OCI-LY3 (cell line): Measurements from ENCODE around the gene NCEH1.

Source experiments
- EZH2phosphoT487 ChIP-seq: fragments of 200-600 bp; shearing (Covaris generic); IDR thresholded peaks from 2 replicates; pipeline ENCODE4 v1.6.1; 2018; ENCODE audit warnings: antibody characterized with exemption, mixed run types, low read depth
- TF ChIP-seq, protein P1 (sequence below): fragments of 200-600, 300-600 bp; sonication (generic); IDR thresholded peaks from 2 replicates; pipeline ENCODE4 v1.5.1; 2014; ENCODE audit warnings: antibody characterized with exemption, low read length, low read depth

DNA sequence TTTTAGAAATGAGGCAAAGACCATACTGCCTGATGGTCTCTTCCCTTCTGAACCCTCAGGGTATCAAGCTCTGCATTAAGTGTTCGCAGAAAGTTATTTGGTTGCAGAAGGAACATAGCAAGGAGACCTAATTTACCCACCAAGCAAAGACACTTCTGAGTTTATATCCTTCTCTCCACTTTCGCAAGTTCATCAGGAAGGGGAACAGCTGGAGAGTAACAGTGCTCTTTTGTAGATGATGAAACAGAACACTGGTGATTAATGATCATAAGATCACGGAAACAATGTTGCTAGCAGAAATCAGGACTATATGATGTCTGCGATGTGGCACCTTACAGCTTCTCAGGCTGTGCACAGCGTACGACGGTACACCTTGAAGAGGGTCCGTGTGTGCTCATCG is 62.1 kb downstream of the NCEH1 start:
- TF ChIP-seq, protein P1, sequence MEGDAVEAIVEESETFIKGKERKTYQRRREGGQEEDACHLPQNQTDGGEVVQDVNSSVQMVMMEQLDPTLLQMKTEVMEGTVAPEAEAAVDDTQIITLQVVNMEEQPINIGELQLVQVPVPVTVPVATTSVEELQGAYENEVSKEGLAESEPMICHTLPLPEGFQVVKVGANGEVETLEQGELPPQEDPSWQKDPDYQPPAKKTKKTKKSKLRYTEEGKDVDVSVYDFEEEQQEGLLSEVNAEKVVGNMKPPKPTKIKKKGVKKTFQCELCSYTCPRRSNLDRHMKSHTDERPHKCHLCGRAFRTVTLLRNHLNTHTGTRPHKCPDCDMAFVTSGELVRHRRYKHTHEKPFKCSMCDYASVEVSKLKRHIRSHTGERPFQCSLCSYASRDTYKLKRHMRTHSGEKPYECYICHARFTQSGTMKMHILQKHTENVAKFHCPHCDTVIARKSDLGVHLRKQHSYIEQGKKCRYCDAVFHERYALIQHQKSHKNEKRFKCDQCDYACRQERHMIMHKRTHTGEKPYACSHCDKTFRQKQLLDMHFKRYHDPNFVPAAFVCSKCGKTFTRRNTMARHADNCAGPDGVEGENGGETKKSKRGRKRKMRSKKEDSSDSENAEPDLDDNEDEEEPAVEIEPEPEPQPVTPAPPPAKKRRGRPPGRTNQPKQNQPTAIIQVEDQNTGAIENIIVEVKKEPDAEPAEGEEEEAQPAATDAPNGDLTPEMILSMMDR, result no peak
- TF ChIP-seq EZH2phosphoT487, result no peak
